HG02798 (cell line): ENCODE data around the gene TFR2.
A peak's percentile ranks its signal among the peaks of the same experiment; 100 is the strongest.
"Not testable (repeated sequence)": the region's sequence is repeated elsewhere in the genome, so short reads cannot be mapped to it uniquely, and the experiment has no call there.

Experiments
- ATAC-seq: cut with Tn5 transposase; IDR thresholded peaks from one replicate; pipeline ENCODE4 v1.9.1; 2021; ENCODE audit warnings: mild to moderate bottlenecking; ENCODE audit not compliant: unreplicated experiment, poor library complexity

TFR2 gene

DNA sequence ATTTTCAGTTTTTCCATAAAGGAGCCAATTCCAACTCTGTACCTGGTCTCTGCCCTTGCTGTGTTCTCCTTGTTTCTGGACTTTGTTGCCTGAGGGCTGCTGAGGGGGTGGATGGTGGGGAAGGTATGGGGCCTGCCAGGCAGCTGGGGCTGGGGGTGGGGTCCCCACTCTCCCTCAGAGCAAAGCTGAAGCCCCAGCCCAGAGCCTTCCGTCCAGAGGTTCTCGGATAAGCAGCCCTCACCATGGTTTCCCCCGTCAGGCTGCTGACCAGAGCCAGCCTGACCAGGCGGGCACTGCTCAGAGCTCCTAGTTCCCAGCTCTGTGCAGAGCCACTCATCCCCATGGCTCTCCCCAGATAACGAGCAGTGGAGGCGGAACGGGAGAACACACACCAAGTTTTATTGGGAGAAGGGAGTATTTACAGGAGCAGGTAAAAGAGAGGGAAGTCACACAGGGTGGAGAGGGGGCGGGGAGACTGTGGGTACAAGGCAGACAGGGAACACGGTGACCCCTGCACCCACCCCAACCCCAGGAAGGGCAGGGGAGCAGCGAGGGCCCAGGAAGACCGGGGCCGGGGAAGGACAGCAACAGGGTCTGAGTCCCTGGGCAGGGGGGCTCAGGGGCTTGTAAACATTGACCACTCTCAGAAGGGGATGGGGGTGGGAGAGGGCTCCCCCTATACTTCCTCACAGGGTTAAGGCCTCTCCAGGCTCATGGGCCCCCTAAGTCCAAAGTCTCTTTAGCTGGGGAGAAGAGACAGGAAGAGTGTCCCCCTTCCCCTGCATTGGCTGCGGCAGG, 38.0 kb upstream of the TFR2 start:
- ATAC-seq = no peak

DNA sequence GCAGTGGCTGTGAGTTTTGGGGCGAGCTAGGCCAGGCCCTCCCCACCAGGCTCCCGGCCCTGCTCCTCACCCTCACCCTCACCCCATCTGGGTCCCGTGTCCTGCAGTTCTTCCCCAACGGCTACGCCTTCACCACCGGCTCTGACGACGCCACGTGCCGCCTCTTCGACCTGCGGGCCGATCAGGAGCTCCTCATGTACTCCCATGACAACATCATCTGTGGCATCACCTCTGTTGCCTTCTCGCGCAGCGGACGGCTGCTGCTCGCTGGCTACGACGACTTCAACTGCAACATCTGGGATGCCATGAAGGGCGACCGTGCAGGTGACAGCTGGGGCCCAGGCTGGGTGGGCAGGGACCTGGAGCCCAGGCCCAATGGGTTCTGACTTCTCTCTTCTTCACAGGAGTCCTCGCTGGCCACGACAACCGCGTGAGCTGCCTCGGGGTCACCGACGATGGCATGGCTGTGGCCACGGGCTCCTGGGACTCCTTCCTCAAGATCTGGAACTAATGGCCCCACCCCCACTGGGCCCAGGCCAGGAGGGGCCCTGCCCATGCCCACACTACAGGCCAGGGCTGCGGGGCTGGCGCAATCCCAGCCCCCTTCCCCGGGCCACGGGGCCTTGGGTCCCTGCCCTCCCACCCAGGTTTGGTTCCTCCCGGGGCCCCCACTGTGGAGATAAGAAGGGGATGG, 37.1 kb upstream of the TFR2 start:
- ATAC-seq = no peak

DNA sequence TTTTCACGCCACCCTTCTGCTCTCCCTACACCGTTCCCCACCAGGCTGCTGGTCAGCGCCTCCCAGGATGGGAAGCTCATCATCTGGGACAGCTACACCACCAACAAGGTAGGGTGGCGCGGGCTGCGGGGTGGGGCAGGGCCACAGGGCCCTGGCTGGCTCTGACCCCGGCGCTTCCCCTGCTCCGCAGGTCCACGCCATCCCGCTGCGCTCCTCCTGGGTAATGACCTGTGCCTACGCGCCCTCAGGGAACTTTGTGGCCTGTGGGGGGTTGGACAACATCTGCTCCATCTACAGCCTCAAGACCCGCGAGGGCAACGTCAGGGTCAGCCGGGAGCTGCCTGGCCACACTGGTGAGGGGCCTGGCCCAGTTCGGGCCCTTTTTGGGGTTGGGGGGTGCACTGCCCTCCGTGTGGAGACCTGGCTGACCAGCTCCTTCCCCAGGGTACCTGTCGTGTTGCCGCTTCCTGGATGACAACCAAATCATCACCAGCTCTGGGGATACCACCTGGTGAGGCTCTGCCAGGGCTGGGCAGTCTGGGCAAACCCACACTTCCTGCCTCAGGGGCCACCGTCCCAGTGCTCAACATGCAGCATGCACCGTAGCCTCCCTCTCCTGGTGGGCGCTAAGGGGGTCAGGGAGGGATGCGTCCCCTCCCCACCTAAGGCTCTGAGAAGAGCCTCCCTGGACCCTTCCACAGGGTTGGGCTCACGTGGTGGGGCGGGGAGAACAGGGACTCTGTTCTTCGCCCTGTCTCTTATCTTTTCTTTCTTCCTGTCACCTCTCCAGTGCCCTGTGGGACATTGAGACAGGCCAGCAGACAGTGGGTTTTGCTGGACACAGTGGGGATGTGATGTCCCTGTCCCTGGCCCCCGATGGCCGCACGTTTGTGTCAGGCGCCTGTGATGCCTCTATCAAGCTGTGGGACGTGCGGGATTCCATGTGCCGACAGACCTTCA, 36.2 kb upstream of the TFR2 start:
- ATAC-seq = no peak

DNA sequence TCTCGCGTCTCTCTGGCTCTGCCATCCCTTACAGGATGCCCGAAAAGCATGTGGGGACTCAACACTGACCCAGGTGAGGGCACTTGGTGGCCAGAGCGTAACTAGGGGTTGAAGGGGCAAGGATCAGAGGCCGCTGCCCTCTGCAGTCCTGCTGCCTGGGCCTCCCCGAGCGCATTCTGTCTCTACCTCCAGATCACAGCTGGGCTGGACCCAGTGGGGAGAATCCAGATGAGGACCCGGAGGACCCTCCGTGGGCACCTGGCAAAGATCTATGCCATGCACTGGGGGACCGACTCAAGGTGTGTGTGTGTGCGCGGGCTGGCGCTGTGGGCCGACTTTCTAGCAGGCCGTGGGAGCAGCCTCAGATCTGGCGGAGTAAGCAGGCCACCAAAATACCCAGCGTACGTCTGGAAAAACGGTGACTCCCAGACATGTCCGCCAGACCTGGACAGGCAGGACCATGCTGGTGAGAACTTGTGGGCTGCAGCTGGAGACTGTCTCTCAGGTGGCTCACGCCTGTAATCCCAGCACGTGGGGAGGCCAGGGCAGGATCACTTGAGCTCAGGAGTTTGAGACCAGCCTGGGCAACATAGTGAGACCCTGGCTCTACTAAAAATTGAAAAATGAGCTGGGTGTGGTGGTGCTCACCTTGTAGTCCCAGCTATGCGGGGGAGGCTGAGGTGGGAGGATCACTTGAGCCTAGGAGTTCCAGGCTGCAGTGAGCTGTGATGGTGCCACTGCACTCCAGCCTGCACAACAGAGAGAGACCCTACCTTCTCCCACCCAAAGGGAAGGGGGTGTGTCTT, 35.4 kb upstream of the TFR2 start:
- no peak for ATAC-seq

DNA sequence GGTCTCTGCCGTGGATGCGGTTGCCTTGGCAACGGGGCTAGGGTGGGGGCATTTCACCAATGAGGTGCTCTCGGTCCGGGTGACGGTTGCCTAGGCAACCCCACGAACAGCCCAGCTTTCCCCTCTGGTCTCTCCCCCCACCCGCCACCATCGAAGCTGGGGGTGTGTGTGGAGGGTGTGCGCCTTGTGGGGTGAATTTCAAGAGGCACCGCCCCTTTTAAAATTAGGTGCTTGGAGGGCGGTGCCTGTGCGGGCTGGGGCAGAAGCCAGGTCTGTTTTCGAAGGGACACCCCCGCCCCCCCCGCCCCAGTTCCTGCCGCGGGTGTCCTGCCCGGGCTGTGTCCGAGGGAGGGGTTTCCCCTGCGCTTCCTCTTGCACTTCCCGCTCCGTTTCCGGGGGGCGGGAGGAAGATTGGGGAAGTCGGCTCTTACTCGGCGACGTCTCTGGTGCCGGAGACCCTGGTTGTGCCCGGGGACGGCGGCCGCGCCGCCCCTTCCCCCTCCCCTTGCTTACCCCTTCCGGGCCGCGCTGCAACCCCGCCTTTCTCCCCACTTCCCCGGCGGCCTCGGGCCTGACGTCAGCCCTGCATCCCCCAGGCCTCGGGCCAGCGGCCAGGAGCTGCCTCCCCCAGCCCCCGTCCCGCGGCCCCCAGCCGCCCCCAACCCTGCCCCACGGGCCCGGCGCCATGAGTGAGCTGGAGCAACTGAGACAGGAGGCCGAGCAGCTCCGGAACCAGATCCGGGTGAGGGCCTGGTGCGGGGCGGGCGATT, 34.4 kb upstream of the TFR2 start:
- ATAC-seq = peak; percentile 30

DNA sequence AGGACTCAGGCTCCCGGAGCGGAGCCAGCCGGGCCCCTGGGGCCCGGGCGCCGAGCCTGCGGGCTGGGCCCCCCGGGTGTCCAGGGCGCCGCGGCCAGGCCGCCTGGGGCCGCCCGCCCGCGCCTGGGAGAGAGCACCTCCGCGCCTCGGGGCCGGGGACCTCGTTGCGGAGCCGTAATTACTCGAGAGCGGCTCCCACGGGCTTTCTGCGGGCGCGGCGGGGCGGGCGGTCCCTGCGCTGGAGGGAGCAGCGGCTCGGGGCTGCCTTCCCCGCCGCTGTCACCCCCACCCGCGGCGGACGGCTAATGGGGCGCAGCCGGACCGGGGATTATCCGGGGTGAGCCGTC, 33.7 kb upstream of the TFR2 start:
- ATAC-seq = no peak

DNA sequence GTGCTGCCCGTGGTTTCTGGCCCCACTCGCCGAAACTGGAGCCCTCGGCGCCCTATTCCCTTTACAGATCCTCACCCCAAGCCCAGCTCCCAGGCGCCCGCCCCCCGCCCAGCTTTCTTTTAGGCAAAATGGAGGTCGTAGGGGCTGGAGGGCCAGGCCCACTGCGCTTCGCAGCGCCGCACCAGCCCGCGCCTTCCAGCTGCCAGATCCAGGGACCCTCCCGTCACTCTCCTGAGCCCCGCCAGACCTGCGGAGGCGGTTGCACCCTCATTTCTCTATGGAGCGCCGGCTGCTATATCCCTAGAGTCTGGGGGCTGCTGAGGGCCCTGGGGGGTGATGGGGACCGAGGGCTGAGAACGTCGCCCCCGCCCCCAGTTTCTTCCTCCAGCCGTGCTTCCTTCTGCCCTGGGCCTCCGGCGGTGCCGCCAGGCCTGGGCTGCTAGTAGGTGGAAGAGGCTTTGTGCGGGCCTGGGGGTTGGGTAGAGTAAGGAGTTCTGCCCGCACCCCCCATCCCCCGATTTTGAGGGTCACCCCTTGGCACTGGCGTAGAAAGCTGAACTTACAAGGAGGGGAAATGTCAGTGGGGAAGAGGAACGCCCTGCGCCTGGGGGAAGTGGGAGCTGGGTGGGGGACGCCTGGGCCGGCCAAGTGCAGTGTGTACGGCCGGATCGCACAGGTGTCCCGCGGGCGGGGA, 33.2 kb upstream of the TFR2 start:
- ATAC-seq = no peak

DNA sequence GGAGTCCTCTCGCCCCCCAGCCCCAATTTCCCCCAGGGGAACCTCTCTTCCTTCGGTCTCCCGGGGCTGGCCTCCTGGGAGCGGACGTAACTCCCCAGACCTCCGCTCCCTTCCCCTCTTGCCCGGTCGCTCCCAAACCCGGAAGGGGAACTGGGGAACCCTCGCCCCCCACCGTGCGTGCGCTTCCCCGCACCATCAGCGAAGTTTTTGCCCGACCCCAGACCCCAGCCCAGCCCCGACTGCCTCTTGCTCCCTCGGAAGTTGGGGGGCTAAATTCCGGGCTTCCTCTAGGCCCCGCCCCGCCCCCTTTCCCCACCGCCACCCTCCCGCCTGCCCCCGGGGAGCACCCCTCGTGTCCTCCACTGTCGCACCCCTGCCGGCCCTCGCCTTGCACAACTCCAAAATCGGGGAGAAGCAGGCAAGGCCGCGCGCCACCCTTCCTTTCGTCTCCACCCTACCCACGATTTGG, 32.6 kb upstream of the TFR2 start:
- ATAC-seq = no peak

DNA sequence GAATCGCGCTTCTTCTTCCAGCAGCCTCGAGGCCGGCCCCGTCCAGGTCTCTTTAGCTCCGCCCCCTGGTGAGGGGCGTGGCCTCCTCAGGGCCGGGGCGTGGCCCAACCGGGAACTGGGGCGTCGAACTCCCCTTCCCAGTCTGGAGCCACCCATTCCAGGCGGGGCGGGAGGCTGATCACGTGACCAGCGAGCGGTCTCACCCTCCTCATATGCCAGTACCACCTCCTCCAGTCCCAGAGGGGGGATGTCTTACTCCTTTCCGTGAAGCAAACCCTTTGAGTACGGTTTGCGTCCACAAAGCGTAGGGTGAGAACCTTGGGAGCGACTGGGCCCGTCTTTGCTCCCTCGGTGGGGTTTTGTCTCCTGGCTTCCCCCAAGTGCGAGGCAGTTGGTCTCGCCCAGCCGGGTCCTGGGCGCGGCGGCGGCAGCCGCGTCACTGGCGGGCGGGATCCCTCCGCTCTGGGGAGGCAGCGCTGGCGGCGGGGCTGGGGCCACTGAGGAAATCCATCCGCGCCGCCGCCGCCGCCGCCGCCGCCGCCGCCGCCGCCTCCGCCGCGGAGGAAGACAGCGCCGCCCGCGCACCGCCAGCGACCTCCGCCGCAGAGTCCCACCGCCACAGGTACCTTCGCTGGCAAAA, 32.1 kb upstream of the TFR2 start, which contains the start of gene GNB2:
Gene GNB2 (plus strand): TSS at position 439 of the 640 bp plus-strand sequence. CDS start 2,526 bp downstream, outside the sequence.
- peak; percentile 78 for ATAC-seq

DNA sequence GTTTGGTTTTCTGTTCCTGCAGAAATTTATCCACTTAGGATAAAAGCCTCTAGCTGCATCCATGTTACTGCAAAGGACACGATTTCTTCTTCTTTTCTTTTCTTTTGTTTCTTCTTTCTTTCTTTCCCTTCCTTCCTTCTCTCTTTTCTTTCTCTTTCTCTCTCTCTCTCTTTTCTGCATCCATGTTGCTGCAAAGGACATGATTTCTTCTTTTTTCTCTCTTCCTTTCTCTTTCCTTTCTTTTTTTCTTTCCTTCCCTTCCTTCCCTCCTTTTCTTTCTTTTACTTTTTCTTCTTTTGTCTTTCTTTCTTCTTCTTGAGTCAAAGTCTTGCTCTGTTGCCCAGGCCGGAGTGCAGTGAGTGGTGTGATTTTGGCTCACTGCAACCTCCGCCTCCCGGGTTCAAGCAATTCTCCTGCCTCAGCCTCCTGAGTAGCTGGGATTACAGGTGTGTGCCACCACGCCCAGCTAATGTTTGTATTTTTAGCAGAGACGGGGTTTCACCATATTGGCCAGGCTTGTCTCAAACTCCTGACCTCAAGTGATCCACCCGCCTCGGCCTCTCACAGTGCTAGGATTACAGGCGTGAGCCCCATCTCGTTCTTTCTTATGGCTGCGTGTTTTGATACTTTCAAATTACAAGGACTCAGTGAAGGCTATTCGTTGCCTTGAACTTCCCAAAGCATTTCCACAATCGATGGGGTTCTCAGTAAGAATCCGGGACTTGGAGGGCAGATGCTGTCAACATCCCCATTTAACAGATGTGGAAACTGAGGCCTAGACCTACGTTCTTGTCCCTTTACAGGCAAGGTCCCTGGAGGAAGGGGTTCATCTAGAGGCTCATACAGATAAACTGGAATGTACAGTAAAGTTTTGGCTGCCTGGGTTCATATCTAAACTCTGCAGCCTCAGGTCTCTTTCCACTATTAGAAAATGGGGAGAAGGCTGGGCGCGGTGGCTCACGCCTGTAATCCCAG, 30.3 kb upstream of the TFR2 start:
- ATAC-seq = no peak

DNA sequence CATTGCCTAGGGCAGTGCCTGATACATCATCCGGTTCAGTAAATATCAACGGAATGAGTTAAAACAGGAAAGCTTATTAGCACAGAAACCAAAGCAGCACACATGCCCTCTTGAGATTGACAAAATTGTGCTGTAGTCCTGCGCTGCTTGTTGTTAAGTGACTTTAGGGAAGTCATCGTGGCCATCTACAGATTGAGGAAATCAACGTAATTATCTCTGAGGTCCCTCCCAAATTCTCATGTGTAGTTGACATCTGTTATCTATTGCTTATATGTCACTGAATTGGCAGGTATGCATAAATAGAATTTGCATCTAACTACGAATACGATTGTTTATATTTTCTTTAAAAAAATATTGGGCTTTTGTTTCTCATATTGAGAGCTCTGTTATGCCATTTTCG, 28.7 kb upstream of the TFR2 start:
- no peak for ATAC-seq

DNA sequence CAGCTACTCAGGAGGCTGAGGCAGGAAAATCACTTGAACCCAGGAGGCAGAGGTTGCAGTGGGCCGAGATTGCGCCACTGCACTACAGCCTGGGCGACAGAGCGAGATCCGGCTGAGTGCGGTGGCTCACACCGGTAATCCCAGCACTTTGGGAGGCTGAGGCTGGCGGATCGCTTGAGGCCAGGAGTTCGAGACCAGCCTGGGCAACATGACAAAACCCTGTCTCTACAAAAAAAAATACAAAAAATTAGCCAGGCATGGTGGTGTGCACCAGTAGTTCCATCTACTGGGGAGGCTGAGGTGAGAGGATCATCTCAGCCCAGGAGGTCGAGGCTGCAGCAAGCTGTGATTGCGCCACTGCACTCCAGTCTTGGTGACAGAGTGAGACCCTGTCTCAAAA, 27.8 kb upstream of the TFR2 start:
- not testable (repeated sequence) for ATAC-seq

DNA sequence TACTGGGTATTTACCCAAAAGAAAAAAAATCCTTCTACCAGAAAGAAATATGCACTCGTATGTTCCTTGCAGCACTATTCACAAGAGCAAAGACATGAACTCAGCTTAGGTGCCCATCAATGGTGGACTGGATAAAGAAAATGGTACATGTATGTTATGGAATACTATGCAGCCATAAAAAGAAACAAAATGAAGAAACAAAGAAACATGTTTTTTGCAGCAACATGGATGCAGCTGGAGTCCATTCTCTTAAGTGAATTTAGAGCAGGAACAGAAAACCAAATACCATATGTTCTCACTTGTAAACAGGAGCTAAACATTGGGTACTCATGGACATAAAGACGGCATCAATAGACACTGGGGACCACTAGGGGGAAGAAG, 26.7 kb upstream of the TFR2 start:
- no peak for ATAC-seq

DNA sequence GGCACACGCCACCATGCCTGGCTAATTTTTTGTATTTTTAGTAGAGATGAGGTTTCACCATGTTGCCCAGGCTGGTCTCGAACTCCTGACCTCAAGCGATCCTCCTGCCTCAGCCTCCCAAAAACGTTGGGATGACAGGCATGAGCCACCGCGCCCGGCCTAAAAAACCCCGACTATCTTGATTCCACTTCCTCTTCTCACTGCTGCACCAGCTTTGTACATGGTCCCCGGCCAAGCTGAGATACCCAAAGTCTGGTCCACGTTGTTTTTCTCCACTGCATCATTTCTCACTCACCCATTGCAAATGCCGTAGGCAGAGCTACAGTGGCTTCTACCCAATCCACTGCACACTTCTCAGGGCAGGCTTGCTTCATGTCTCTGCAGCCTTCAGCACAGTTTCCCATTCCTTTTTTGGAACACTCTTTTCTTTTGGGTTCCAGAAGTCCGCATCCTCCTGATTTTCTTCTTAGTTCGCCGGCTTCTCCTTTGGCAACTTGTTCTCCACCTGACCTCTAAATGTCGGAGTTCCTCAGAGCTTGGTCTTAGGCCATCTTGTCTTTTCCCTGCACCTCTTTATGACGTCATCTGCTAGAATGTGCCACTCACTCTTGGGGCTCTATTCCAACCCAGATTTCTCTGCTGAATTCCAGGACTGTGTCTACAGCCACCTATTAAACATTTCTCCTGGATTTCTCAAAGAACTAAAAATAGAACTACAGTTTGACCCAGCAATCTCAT, 26.1 kb upstream of the TFR2 start:
- no peak for ATAC-seq

DNA sequence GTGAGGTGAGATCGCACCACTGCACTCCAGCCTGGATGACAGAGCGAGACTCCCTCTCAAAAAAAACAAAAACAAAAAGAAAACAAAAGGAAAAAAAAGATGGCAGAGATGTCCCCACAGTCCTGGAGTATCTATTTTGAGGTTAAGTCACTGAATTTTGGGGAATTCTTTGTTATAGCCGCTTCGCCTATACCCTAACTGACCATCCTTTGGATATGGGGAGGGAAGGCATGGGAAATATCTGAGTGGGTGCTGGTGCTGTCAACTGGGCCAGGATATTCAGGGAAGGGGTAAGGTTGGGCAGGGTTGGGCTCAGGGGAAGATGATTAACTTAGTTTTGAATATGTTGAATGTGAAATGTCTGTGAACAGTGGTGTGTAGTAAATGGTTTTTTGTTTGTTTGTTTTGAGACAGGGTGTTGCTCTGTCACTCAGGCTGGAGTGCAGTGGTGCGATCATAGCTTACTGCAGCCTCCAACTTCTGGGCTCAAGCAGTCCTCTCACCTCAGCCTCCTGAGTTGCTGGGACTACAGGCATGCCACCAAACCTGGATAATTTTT, 23.9 kb upstream of the TFR2 start:
- ATAC-seq = no peak

DNA sequence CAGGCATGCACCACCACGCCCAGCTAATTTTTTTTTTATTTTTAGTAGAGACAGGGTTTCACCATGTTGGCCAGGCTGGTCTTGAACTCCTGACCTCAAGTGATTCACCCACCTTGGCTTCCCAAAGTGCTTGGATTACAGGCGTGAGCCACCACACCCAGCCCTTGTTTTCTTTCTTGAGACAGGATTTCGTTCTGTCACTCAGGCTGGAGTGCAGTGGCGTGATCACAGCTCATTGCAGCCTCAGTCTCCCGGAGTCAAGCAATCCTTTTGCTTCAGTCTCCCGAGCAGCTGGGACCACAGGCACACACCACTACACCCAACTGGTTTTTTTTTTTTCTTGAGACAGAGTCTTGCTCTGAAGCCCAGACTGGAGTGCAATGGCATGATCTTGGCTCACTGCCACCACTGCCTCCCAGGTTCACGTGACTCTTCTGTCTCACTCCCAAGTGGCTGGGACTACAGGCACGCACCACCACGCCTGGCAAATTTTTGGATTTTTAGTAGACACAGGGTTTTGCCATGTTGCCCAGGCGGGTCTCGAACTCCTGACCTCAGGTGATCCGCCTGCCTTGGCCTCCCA, 20.9 kb upstream of the TFR2 start:
- ATAC-seq = not testable (repeated sequence)
